HG02588 (cell line): ENCODE data around the gene IL18R1.
A peak's percentile ranks its signal among the peaks of the same experiment; 100 is the strongest.

Experiments used
- ATAC-seq: cut with Tn5 transposase; IDR thresholded peaks from one replicate; pipeline ENCODE4 v1.9.1; 2021; ENCODE audit warnings: mild to moderate bottlenecking, moderate library complexity; ENCODE audit not compliant: unreplicated experiment

IL18R1 gene

GRCh38 chr2:102345329-102345920 is 10.2 kb upstream of the IL18R1 start:
- ATAC-seq = no peak

- ATAC-seq = no peak
These were observed 9.0 kb upstream of the IL18R1 start for GRCh38 chr2:102346381-102347130.

GRCh38 chr2:102350137-102350793 is 5.3 kb upstream of the IL18R1 start:
- ATAC-seq = no peak

- ATAC-seq = peak; percentile 6
These were observed 751 bp downstream of the IL18R1 start for GRCh38 chr2:102356381-102356712.

GRCh38 chr2:102356741-102357140 is 1.1 kb downstream of the IL18R1 start:
- ATAC-seq = no peak

- ATAC-seq = no peak
These were observed 2.3 kb downstream of the IL18R1 start for GRCh38 chr2:102357937-102358336.

- no peak for ATAC-seq
These were observed 2.9 kb downstream of the IL18R1 start for GRCh38 chr2:102358496-102358895.

- ATAC-seq = no peak
These were observed 3.9 kb downstream of the IL18R1 start for GRCh38 chr2:102359527-102359926.

- no peak for ATAC-seq
These were observed 6.1 kb downstream of the IL18R1 start for GRCh38 chr2:102361632-102362241.

- no peak for ATAC-seq
These were observed 10.2 kb downstream of the IL18R1 start for GRCh38 chr2:102365763-102366162.

- ATAC-seq = peak; percentile 69
These were observed 11.0 kb downstream of the IL18R1 start for GRCh38 chr2:102366406-102367112.

- ATAC-seq = peak; percentile 43
These were observed 11.9 kb downstream of the IL18R1 start for GRCh38 chr2:102367331-102367971.

GRCh38 chr2:102368461-102369109 is 13.0 kb downstream of the IL18R1 start:
- no peak for ATAC-seq

- no peak for ATAC-seq
These were observed 14.3 kb downstream of the IL18R1 start for GRCh38 chr2:102369866-102370265.

- no peak for ATAC-seq
These were observed 20.5 kb downstream of the IL18R1 start for GRCh38 chr2:102376052-102376591.

GRCh38 chr2:102383722-102384121 is 28.1 kb downstream of the IL18R1 start:
- no peak for ATAC-seq

- ATAC-seq = no peak
These were observed 29.9 kb downstream of the IL18R1 start for GRCh38 chr2:102385522-102385921.

GRCh38 chr2:102386004-102386403 is 30.4 kb downstream of the IL18R1 start:
- ATAC-seq = no peak

GRCh38 chr2:102386867-102387541 is 31.4 kb downstream of the IL18R1 start:
- ATAC-seq = no peak
